GM18861 (cell line): ENCODE data around the gene CALY.
"Not testable (repeated sequence)": the region's sequence is repeated elsewhere in the genome, so short reads cannot be mapped to it uniquely, and the experiment has no call there.

ENCODE experiments used
- ATAC-seq: cut with Tn5 transposase; IDR thresholded peaks from one replicate; pipeline ENCODE4 v1.9.1; 2021; ENCODE audit not compliant: unreplicated experiment

Gene CALY, protein sequence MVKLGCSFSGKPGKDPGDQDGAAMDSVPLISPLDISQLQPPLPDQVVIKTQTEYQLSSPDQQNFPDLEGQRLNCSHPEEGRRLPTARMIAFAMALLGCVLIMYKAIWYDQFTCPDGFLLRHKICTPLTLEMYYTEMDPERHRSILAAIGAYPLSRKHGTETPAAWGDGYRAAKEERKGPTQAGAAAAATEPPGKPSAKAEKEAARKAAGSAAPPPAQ

DNA sequence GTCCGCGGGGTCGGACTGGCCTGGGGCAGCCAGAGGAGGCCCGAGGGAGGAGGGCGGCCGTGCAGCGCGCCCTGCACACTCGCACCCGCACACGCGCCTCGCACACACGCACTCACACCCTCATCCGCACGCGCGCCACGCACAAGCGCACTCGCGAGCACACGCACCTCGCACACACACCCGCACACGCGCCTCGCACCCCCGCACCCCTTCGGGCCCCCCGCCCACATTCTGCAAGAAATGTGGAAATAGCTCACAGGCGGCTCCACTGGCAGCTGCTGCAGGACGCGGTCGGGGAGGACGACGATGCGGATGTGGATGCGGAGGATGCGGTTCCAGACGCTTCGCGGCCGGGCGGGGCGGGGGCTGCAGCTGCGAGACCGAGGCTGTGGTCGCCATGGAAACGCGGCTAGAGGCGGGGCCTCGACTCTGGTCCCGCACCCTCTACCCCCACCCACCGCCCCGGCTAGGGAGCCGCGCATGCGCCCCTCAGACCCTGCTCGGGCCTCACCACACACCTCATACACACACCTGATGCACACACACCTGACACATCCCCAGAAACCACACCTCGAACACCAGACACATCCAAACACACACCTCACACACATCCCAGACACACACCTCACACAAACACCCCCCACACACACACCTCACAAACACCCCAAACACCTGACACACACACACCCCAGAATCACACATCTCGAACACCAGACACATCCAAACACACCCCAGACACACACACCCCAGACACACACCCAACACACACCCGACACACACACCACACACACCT, at the start of gene CALY:
Gene CALY (minus strand): TSS at position 320 of the 793 bp plus-strand sequence. CDS start 7,907 bp downstream, outside the sequence.
- ATAC-seq: no peak

DNA sequence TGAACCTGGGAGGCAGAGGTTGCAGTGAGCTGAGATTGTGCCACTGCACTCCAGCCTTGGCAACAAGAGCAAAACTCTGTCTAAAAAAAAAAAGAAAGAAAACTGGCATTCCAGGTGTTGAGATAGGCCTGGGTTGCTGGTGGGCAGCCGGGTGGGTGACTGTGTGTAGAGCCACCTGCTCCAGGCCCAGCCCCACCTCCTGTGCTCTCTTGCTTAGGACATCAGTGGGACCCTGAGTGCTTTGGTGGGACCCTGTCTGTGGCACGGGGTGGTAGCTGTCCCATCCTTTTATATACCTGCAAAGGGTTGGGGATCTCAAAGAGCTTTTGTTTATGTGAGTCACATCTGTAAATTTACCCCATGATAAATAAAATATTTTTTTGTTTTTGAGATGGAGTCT, 48.5 kb upstream of the CALY start:
- ATAC-seq: no peak

DNA sequence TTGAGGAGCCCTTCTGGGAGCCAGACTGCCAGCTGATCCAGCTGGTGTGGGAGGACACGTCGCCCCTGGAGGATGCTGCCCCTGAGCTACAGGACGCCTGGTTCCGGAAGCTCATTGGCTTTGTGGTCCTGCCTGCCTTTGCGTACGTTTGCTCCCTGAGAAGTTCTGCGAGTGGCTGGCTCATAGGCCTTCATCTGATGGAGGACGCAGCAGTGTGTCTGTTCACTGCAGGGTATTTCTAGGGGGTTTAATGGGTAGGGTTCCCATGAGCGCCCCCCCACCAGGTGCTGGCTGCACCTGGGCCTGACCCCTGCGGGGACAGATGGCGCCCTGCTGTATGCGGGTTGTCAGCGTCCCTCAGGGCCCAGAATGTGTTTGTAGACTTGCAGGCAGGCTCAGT, 47.4 kb upstream of the CALY start:
- no peak for ATAC-seq

DNA sequence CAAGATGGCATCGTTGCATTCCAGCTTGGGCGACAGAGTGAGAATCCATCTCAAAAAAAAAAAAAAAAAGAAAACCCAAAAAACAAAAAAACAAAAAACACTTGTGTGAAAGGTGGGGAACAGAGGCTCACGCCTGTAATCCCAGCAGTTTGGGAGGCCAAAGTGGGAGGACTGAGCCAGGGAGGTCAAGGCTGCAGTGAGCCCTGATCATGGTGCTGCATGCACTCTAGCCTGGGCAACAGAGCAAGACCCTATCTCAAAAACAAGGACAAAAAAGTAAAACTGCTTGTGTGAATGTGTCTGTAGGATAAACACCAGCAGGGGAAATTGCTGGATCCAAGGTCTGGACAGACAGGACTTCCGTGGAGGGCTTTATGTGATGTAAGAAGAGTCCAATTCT, 46.9 kb upstream of the CALY start:
- no peak for ATAC-seq

DNA sequence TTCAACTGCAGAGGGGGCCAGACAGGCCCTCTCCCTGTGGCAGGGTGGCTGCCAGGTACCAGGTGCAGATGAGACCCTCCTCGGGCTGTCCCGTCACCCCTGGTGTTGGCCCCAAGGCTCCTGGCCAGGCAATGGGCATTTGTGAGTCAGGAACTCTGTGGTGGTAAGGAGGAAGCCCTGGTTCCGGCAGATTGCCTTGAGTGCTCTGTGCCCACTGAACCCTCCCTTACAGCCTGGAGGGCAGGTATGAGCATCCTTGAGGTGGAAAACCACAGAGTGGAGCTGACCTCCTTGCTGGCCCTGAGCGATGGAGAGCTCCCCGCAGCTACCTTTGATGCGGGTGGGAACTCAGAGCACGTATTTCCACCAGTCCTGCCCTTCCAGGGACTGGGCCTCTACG, 44.3 kb upstream of the CALY start:
- no peak for ATAC-seq

DNA sequence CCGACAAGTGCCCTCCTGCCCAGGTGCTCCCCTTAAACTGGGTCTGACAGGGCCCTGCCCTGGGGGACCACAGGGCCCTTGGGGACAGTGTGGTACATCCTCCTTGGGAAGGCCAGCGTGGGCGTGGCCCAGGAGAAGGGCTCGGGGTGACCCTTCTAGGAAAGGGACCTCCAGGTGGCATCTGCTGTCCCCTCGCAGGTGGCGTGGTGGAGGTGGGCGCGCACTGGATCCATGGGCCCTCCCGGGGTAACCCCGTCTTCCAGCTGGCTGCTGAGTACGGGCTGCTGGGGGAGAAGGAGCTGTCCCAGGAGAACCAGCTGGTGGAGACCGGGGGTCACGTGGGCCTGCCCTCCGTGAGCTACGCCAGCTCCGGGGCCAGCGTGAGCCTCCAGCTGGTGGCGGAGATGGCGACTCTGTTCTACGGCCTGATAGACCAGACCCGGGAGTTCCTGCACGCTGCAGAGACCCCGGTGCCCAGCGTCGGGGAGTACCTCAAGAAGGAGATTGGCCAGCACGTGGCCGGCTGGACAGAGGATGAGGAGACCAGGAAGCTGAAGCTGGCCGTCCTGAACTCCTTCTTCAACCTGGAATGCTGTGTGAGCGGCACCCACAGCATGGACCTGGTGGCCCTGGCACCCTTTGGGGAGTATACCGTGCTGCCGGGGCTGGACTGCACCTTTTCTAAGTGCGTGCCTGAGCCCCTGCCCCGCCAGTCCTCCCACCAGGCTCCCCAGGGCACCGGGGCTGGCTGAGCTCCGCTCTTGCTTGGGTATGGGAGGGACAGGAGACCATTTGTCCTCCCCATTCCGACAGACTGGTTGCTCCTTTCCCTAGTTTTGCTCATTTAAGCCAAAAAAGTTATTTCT, 43.3 kb upstream of the CALY start:
- peak; percentile 5 for ATAC-seq

DNA sequence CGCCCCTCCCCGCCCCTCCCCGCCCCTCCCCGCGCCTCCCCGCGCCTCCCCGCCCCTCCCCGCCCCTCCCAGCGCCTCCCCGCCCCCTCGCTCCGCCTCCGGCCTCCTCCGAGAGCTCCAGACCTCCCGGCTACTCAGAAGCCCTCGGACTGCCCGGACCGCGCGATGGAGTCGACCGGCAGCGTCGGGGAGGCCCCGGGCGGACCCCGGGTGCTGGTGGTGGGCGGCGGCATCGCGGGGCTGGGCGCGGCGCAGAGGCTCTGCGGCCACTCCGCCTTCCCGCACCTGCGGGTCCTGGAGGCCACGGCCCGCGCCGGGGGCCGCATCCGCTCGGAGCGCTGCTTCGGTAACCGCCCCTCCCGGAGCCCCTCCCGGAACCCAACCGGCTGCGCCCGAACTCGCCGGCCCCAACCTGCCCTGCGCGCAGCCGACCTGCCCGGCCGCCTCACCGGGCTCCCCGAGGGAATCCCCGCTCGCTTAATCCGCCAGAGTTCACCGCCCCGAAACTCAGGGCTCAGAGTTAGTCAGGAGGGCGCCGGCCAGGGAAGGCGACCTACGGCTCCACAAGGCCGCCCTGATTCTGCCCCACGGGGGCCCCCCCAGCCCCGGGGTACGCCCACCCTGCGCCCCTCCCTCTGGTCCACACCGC, 42.6 kb upstream of the CALY start, which contains the start of gene PAOX:
Gene PAOX (plus strand): TSS at position 111 of the 649 bp plus-strand sequence. CDS start 55 bp downstream, at position 166.
- peak; percentile 36 for ATAC-seq

DNA sequence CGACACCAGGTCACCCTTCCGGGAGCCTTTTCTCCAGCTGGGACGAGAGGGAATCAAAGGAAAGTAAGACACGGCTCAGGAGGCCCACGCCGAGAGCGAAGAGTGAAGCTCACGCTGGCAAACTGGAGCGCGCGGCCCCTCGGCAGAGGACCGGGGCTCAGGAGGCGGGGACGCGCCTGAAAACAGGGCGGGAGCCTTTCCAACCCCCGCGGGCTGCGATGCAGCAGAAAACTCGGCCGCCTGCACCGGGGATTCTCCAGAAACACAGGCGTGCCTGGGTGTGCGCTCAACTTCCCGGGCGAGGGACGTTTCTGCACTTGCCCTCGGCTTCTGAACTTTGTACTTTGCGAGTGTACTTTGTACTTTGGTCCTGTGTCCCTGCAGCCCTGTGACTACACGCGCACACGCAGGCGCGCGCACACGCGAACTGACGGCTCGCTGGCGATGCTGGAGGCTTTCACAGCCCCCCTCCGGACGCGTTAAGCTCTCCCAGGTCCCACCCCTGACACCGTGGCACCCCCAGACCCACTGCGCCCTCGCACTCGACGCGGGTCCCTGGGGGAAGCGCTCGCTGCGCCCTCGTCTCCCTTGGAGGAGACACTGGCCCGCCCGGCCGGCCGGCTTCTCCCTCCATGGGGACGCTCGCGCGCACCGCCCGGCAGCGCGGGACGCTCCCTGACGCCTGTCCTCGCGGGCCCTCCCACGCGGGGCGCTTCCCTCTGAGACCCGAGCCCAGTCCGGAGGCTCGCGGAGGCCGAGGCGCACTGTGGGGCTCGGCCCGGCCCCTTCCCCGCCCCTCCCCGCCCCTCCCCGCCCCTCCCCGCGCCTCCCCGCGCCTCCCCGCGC, 41.8 kb upstream of the CALY start:
- peak; percentile 27 for ATAC-seq

DNA sequence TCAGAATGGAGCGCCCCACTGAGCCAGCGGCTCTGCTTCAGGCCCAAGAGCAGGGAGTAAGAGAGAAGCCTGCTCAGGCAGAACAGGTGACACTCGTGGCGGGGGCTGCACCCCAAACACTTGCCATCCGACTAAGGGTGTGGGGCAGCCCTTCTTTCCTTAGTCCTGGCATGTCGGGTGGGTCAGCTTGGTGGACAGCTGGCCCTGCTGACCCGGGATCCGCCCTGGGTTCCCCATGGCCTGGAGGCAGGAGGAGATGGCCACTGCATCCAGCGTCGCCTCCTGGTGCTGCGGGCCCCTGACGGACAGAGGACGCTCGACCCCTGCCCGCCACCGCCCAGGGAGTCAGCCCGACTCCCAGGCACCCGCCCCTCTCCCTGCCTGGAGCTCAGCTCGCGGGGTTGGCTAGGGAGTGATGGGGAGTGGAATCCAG, 41.1 kb upstream of the CALY start:
- ATAC-seq: no peak

DNA sequence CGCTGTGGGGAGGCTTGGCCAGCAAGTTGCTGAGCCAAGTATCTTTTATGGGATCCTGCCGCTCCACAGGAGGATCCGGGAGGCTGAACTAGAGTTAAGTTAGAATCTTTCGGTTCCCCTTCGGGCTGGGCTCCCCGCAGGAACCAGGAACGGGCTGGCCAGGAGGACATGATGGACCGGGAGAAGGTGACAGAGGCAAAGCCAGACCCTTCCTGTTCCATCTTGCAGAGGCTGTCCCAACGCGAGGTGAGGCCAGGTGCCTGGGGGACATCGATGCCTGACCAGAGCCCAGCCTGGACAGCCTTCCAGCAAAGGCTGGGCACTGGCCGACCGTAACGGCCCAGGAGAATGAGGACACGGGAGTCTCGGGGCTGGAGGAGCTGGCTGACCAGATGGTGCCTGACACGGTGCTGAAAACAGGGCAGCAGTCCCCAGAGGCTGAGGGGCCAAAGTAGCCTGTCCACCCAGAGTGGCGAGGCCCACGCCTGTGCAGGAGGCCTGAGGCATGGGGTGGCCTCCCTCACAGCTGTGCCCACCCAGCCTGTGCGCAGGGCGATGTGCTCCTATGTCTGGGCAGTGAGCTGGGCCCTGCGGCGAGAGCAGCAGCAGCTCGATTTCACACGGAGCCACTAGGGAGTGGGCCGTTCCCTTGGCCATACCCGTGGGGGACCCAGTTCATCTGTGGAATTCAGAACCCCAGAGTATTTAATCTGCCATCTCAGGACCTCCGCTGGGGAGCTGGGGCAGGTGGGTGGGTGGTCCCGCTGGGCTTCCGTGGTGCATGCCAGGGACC, 40.5 kb upstream of the CALY start:
- no peak for ATAC-seq

DNA sequence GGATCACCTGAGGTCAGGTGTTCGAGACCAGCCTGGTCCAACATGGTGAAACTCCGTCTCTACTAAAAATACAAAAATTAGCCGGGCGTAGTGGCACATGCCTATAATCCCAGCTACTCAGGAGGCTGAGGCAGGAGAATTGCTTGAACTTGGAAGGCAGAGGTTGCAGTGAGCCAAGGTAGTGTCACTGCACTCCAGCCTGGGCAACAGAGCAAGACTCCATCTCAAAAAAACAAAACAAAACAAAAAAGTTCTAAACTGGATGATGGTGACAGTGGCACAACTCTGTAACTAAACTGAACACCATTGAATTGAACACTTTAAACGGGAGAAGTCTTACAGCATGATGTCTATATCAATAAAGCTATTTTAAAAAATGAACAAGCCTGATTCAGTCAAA, 39.5 kb upstream of the CALY start:
- ATAC-seq: not testable (repeated sequence)

DNA sequence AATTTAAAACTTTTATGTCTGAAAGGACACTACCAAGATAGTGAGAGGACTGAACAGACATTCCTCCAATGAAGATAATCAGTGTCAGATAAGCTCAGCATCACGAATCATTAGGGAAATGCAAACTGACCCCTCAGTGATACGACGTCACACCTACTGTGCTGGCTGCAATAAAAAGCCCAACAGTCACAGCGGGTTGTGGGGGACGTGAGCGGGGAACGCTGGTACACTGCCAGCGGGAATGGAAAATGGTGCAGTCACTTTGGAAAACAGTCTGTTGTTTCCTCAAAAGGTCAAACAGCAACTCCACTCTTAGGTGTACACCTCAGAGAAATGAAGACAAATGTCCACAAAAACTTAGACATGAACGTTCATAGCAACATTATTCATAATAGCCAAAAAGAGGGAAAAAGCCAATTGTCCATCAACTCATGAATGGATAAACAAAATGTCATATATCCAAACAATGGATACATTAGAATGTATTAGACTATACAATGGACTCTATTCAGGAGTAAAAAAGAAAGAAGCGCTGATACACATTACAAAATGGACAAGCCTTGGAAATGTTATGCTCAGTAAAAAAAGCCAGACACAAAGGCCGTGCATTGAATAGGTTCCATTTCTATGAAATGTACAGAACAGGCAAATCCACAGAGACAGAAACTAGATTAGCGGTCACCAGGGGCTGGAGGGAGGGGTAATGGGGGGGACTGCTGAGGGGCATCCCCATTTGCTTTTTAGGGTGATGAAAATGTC, 38.8 kb upstream of the CALY start:
- ATAC-seq: no peak

DNA sequence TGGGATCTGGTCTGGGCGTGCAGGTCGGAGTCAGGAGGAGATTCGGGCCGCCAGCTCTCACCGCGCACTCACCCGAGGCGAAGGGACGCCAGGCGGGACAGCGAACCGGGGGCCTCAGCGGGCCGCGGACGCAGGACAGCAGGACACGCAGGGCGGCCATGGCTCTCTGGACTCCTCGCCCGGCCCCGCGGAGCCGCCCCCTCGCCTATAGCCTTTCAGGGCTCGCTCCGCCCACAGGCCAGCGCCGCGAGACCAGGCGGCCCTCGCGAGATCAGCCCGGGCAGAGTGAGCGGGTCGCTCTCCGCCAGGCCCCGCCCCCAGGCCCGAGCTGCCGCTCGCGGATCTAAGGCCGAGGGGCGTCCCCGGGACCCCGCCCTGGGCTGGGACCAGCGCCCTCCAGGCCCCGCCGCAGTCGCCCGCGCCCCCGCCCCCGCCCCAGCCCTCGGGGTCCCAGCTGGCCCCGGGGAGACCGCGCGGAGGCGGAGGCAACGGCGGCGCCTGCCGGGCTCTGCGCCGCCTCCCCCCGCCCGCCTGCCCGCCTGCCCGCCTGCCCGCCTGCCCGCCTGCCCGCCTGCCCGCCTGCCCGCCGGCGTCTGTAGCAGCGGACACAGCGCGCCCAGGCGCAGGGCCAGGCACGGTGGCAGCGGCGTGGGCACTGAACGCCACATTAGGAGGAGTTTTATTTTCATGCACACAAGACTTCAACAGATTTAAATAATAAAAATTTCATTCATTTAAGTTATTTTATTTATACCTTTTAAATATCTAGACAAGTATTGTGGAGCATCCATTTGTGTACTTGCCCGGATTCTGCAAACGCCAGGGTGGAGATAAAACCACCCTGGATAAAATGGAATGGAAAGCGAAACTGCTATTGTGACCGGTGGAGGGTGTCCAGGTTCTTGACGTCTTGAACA, 36.7 kb upstream of the CALY start, which contains the start of gene ECHS1:
Gene ECHS1 (minus strand): TSS at position 181 of the 917 bp plus-strand sequence. CDS start 21 bp downstream, at position 160.
- ATAC-seq: peak; percentile 96

DNA sequence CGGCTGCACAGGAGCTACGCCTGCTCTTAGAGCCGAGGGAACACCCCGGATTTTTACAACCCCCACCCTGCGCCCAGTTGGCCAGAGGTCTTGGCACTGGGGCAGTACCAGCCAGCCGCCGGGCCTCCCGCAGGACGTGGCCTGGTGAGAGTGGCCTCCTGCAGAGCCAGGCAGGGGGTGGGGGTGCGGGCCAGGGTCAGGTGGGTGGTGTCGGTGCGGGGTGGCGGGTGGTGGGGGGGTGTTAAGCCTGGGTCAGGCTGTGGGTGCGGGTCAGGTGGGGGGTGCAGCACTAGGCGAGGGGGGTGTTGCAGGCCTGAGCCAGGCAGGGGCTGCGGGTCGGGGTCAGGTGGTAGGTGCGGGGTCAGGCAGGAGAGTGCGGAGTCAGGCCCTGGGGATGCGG, 35.8 kb upstream of the CALY start:
- ATAC-seq: no peak

DNA sequence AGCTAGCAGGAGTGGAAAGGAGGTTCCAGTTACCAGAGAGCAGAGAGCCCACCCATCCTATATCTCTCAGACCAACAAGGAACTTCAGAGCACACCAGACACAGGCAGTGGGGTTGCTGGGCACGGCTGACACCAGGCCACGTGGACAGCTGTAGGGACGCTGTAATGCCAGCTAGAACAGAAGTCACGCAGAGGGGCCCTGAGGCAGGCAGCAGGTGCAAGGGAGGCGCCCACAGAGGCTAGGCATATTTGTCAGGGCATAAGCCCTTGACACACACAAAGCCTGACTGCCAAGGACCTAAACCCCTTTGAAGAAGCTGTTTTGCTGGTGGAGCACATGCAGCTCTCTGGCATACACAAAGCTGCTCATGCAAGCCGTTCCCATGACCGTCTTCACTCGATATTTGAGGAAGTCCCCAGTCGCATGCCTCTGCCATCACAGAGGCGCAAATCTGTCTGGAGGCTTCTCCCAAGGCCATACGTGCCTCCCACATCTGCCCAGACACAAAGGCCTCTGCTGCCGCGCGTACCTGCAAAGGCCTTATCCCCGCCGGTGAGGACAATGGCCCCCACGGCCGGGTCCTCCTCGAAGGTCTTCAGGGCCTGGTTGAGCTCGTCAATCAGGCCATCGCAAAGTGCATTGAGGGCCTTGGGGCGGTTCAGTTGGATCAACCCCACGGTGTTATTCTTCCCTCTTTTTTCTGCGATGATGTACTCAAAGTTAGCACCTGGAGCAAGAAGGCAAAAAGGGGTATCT, 33.5 kb upstream of the CALY start:
- no peak for ATAC-seq

DNA sequence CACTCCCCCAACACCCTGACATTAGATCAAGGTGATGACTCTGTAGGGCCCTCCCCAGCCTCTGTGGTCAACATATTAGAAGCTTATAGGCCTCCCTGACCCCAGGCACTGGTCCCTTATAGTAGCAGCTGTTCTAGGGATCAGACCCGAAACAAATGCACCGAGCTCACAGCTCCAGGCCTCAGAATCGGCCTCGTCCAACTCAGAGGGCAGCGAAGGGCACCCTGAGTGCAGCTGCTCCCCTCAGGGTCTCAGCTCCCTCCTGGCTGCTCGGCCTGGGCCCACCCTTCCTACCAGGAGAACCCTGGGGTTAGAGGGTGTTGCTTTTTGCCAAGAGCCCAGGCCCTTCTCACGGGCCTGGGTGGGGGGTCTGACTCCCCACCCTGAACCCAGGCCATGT, 31.5 kb upstream of the CALY start:
- ATAC-seq: no peak

DNA sequence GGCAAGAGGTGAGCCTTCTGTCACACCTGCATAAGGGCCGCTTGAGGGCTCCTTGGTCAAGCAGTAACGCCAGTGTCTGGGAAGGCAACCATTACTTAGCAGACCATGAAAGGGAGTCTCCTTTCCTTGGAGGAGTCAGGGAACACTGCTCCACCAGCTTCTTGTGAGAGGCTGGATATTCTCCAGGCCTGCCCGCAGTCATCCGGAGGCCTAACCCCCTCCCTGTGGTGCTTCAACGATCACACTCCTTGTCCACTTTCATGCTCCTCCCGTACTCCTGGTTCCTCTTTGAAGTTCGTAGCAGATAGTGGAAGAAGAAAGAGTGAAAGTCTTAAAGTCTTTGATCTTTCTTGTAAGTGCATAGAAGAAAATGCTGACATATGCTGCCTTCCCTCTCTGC, 30.8 kb upstream of the CALY start:
- not testable (repeated sequence) for ATAC-seq
